RWPE2 (cell line): Measurements from ENCODE around the gene PRPF38A.

Experiments
- ATAC-seq: fragments of 200-7000 bp; cut with Tn5 transposase; 3 replicates; pipeline ENCODE4 v1.9.1; 2021; ENCODE audit warnings: low read depth
- DNase-seq: peaks from one replicate; pipeline ENCODE4 v3.0.0-alpha.2; 2020; ENCODE audit warnings: low spot score
- H3K27ac ChIP-seq: fragments of 450-650 bp; 2 replicates; pipeline ENCODE4 v1.5.1; 2017; ENCODE audit warnings: mild to moderate bottlenecking; ENCODE audit not compliant: poor library complexity, severe bottlenecking
- H3K27me3 ChIP-seq: fragments of 250-450 bp; sonication (Bioruptor Pico); 2 replicates; pipeline ENCODE4 v1.5.1; 2021; ENCODE audit warnings: mild to moderate bottlenecking, moderate library complexity; ENCODE audit not compliant: insufficient read depth, poor library complexity, severe bottlenecking
- H3K36me3 ChIP-seq: fragments of 250-450 bp; sonication (Bioruptor Pico); 2 replicates; pipeline ENCODE4 v1.5.1; 2020; ENCODE audit warnings: low read depth, mild to moderate bottlenecking, moderate library complexity
- H3K4me1 ChIP-seq: fragments of 250-450 bp; sonication (Bioruptor Pico); 2 replicates; pipeline ENCODE4 v1.5.1; 2021; ENCODE audit warnings: mild to moderate bottlenecking, moderate library complexity; ENCODE audit not compliant: insufficient read depth, poor library complexity, severe bottlenecking
- H3K4me3 ChIP-seq: fragments of 250-450 bp; sonication (Bioruptor Pico); 2 replicates; pipeline ENCODE4 v1.5.1; 2021; ENCODE audit warnings: mild to moderate bottlenecking, moderate library complexity; ENCODE audit not compliant: severe bottlenecking
- H3K9me3 ChIP-seq: fragments of 250-450 bp; sonication (Bioruptor Pico); 2 replicates; pipeline ENCODE4 v1.5.1; 2021; ENCODE audit warnings: mild to moderate bottlenecking, moderate library complexity; ENCODE audit not compliant: severe bottlenecking
- CTCF ChIP-seq: fragments of 450-650 bp; IDR thresholded peaks from one replicate; pipeline ENCODE4 v1.5.1; 2017; ENCODE audit warnings: mild to moderate bottlenecking, moderate library complexity; ENCODE audit not compliant: poor library complexity, severe bottlenecking

Gene PRPF38A

GRCh38 chr1:52357397-52357796 is 47.0 kb upstream of the PRPF38A start:
- H3K9me3 ChIP-seq, result no peaks in the 10 kb centered on the region
- H3K36me3 ChIP-seq, result peaks cover 97% of the 10 kb centered on the region
- H3K4me1 ChIP-seq, result no peaks in the 10 kb centered on the region
- H3K27ac ChIP-seq, result no peak overlapping the region
- ATAC-seq, result no peak
- DNase-seq, result no peak
- H3K4me3 ChIP-seq, result no peak overlapping the region
- TF ChIP-seq CTCF, result no peak
- no peaks in the 10 kb centered on the region for H3K27me3 ChIP-seq

GRCh38 chr1:52358851-52359497 is 45.4 kb upstream of the PRPF38A start:
- TF ChIP-seq CTCF, result no peak
- DNase-seq (no peak), ATAC-seq (no peak)
- H3K4me1 ChIP-seq, result no peaks in the 10 kb centered on the region
- H3K9me3 ChIP-seq, result no peaks in the 10 kb centered on the region
- no peak overlapping the region for H3K4me3 ChIP-seq
- no peaks in the 10 kb centered on the region for H3K27me3 ChIP-seq
- H3K27ac ChIP-seq, result no peak overlapping the region
- peaks cover 94% of the 10 kb centered on the region for H3K36me3 ChIP-seq

- ATAC-seq (no peak), DNase-seq (no peak)
- Histone ChIP-seq H3K4me3 (no peak overlapping the region), H3K9me3 (no peaks in the 10 kb centered on the region), H3K36me3 (peaks cover 92% of the 10 kb centered on the region), H3K4me1 (peaks cover 3% of the 10 kb centered on the region), H3K27ac (no peak overlapping the region), H3K27me3 (no peaks in the 10 kb centered on the region)
- no peak for TF ChIP-seq CTCF
These were observed 44.5 kb upstream of the PRPF38A start for GRCh38 chr1:52359676-52360594.

- no peaks in the 10 kb centered on the region for H3K27me3 ChIP-seq
- no peak for DNase-seq
- H3K36me3 ChIP-seq, result peaks cover 85% of the 10 kb centered on the region
- H3K4me1 ChIP-seq, result peaks cover 3% of the 10 kb centered on the region
- no peak overlapping the region for H3K27ac ChIP-seq
- ATAC-seq, result no peak
- no peak for TF ChIP-seq CTCF
- no peak overlapping the region for H3K4me3 ChIP-seq
- no peaks in the 10 kb centered on the region for H3K9me3 ChIP-seq
These were observed 43.8 kb upstream of the PRPF38A start for GRCh38 chr1:52360595-52360968.
